K562 (cell line): ENCODE results near the gene ARHGAP12. TPM values are rescaled to one million over a fixed set of nuclear protein-coding genes. Genes with fewer than 3 reads are reported as not detected.

Source experiments
- BRF1 ChIP-seq: IDR thresholded peaks from 3 replicates; pipeline ENCODE4 v1.6.1; 2011; ENCODE audit warnings: borderline replicate concordance, mild to moderate bottlenecking; ENCODE audit not compliant: insufficient read length; ENCODE audit errors: extremely low read depth
- CBFB ChIP-seq: sonication (generic); formaldehyde crosslinking; IDR thresholded peaks from 2 replicates; pipeline ENCODE4 v1.4.0; 2020; ENCODE audit warnings: mild to moderate bottlenecking, missing genetic modification reagents
- CBX3 ChIP-seq, 2 experiments: IDR thresholded peaks; 1 replicate in 1 of 2; 2 replicates in 1 of 2; pipeline ENCODE4 v1.6.1; 2012; ENCODE audit warnings: inconsistent platforms in 2 of 2, low read length in 2 of 2, borderline replicate concordance in 1 of 2, control low read depth in 1 of 2
- CEBPB ChIP-seq: fragments of 450-650 bp; IDR thresholded peaks from 2 replicates; pipeline ENCODE4 v1.6.1; 2016; ENCODE audit warnings: missing genetic modification characterization, missing compliant biosample characterization
- FOXM1 ChIP-seq, 2 experiments: fragments of 450-650 bp in 1 of 2; sonication (generic) in 1 of 2; formaldehyde crosslinking in 1 of 2; IDR thresholded peaks; 2 replicates each; pipeline versions ENCODE4 v1.6.1 to v1.9.0; 2017 to 2022; ENCODE audit warnings: low read depth in 2 of 2, mild to moderate bottlenecking in 2 of 2, missing genetic modification reagents in 1 of 2, moderate library complexity in 1 of 2
- FOXP1 ChIP-seq: sonication (generic); formaldehyde crosslinking; IDR thresholded peaks from 2 replicates; pipeline ENCODE4 v1.8.0; 2022; ENCODE audit warnings: mild to moderate bottlenecking, missing genetic modification reagents
- HMGN3 ChIP-seq: IDR thresholded peaks from 2 replicates; pipeline ENCODE4 v1.6.1; 2011; ENCODE audit warnings: borderline replicate concordance, low read depth, mild to moderate bottlenecking, mixed read lengths, low read length; ENCODE audit not compliant: insufficient read length; ENCODE audit errors: extremely low read depth
- ILF3 ChIP-seq: fragments of 450-650 bp; IDR thresholded peaks from 2 replicates; pipeline ENCODE4 v1.6.1; 2018; ENCODE audit warnings: antibody characterized with exemption, mild to moderate bottlenecking, moderate library complexity, borderline replicate concordance
- IRF2 ChIP-seq: sonication (generic); formaldehyde crosslinking; IDR thresholded peaks from 2 replicates; pipeline ENCODE4 v1.8.1; 2022; ENCODE audit warnings: mild to moderate bottlenecking, missing genetic modification reagents
- MAFF ChIP-seq: IDR thresholded peaks from 2 replicates; pipeline ENCODE4 v1.6.1; 2012; ENCODE audit warnings: low read length, improper control_type of control experiment
- MECOM ChIP-seq: fragments of 250-450 bp; sonication (Bioruptor Pico); IDR thresholded peaks from 2 replicates; pipeline ENCODE4 v1.8.0; 2022; ENCODE audit warnings: inconsistent platforms
- NFE2 ChIP-seq: IDR thresholded peaks from 2 replicates; pipeline ENCODE4 v1.6.1; 2014; ENCODE audit warnings: antibody characterized with exemption, low read depth
- RBBP5 ChIP-seq: fragments of 200-600 bp; sonication (generic); IDR thresholded peaks from 2 replicates; pipeline ENCODE4 v1.6.1; 2012; ENCODE audit warnings: borderline replicate concordance, mild to moderate bottlenecking, low read length, control low read depth, inconsistent platforms; ENCODE audit not compliant: insufficient read depth, poor library complexity, severe bottlenecking
- SMAD1 ChIP-seq: fragments of 150-350 bp; IDR thresholded peaks from 2 replicates; pipeline ENCODE4 v1.6.1; 2014; ENCODE audit warnings: low read length, low read depth; ENCODE audit not compliant: partially characterized antibody
- SMAD3 ChIP-seq: fragments of 450-650 bp; formaldehyde crosslinking; conservative IDR thresholded peaks from 2 replicates; pipeline ENCODE4 v1.4.0; 2020; ENCODE audit warnings: mild to moderate bottlenecking
- SMARCA4 ChIP-seq: fragments of 450-650 bp; IDR thresholded peaks from 2 replicates; pipeline ENCODE4 v1.6.1; 2016
- USF2 ChIP-seq: sonication (generic); formaldehyde crosslinking; IDR thresholded peaks from 2 replicates; pipeline ENCODE4 v1.5.0; 2020; ENCODE audit warnings: missing genetic modification reagents
- ZNF232 ChIP-seq: sonication (generic); formaldehyde crosslinking; IDR thresholded peaks from 2 replicates; pipeline ENCODE4 v1.8.0; 2022; ENCODE audit warnings: mild to moderate bottlenecking, missing genetic modification reagents
- ZNF561 ChIP-seq: fragments of 450-650 bp; formaldehyde crosslinking; conservative IDR thresholded peaks from 2 replicates; pipeline ENCODE4 v1.4.0; 2020; ENCODE audit warnings: mild to moderate bottlenecking, moderate library complexity
- ZNF589 ChIP-seq: fragments of 200-800 bp; sonication (Bioruptor generic); IDR thresholded peaks from 2 replicates; pipeline ENCODE4 v1.6.1; 2016; ENCODE audit warnings: low read depth, missing genetic modification characterization, missing compliant biosample characterization
- polyA plus RNA-seq, 8 experiments: library from polyadenylated mRNA; depleted of rRNA in 4 of 8; stranded (reverse) in 5 of 8; unstranded in 3 of 8; fragments of >200 nt; fragmentation: Nextera tagmentation in 2 of 8; fragmentation: Illumina TruSeq in 1 of 8; extraction: Ambion mirVana in 2 of 8; extraction: Trizol in 1 of 8; gene quantifications; 2 replicates each; pipeline versions ENCODE4 v1.2.1 to v1.2.3, GENCODE V29; 2011 to 2014; ENCODE audit warnings: inconsistent platforms in 1 of 8, missing spikeins in 1 of 8
- total RNA-seq, 7 experiments: library from RNA; depleted of rRNA in 6 of 7; stranded (reverse); fragments of >200 nt in 6 of 7; fragmentation: Illumina TruSeq in 2 of 7; extraction: Trizol in 2 of 7; gene quantifications; 2 replicates each; pipeline versions ENCODE4 v1.2.1 to v1.2.3, GENCODE V29; 2011 to 2021; ENCODE audit warnings: low replicate concordance in 1 of 7
- TF ChIP-seq, protein P1 (sequence below): sonication (generic); formaldehyde crosslinking; IDR thresholded peaks from 2 replicates; pipeline ENCODE4 v1.8.0; 2023; ENCODE audit warnings: mild to moderate bottlenecking, missing genetic modification reagents
- TF ChIP-seq, protein P2 (sequence below): fragments of 250-450 bp; sonication (Bioruptor Pico); IDR thresholded peaks from 2 replicates; pipeline ENCODE4 v1.4.0; 2020; ENCODE audit warnings: mild to moderate bottlenecking, moderate library complexity
- TF ChIP-seq, protein P3 (sequence below): sonication (generic); formaldehyde crosslinking; IDR thresholded peaks from 2 replicates; pipeline ENCODE4 v1.8.0; 2022; ENCODE audit warnings: mild to moderate bottlenecking, low read depth, missing genetic modification reagents

The ARHGAP12 gene
- total and polyA plus RNA-seq, 9 of the 15 experiments (the other 6 are each of a cell fraction or from before 2014, with no cell fraction given) = 4.4 to 18.7 (median 10.1) TPM

GRCh38 chr10:31952066-31952465, 23.4 kb upstream of the ARHGAP12 start (continued):
- TF ChIP-seq, protein P1, sequence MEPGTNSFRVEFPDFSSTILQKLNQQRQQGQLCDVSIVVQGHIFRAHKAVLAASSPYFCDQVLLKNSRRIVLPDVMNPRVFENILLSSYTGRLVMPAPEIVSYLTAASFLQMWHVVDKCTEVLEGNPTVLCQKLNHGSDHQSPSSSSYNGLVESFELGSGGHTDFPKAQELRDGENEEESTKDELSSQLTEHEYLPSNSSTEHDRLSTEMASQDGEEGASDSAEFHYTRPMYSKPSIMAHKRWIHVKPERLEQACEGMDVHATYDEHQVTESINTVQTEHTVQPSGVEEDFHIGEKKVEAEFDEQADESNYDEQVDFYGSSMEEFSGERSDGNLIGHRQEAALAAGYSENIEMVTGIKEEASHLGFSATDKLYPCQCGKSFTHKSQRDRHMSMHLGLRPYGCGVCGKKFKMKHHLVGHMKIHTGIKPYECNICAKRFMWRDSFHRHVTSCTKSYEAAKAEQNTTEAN = no peak
- TF ChIP-seq MAFF (no peak), SMARCA4 (peak; percentile 94), RBBP5 (no peak), SMAD3 (CRISPR knock-in tag) (no peak), MECOM (no peak), FOXM1 (IDR thresholded peaks at IDR 0.05; ENCODE audit: low read depth) (peak; percentile 59; the same call in 1 of the 2 replicates), FOXM1 (CRISPR knock-in tag; IDR thresholded peaks at IDR 0.05; ENCODE audit: low read depth) (no peak), ILF3 (no peak), NFE2 (0 out of 2 replicates have a peak, but pooled peaks have one; percentile 2), ZNF232 (CRISPR knock-in tag) (no peak), CBFB (CRISPR knock-in tag) (no peak), ZNF589 (CRISPR knock-in tag) (no peak), HMGN3 (no peak), CEBPB (no peak), IRF2 (CRISPR knock-in tag) (no peak), CBX3 (IDR thresholded peaks at IDR 0.05; ENCODE audit: borderline replicate concordance in 1 of 2, low read length in 2 of 2) (peak in 1 of 2 experiments; percentile 52; a peak in 1 of 3 replicates), BRF1 (no peak), SMAD1 (no peak), ZNF561 (CRISPR knock-in tag) (no peak), FOXP1 (no peak), USF2 (no peak)
- TF ChIP-seq, protein P2, sequence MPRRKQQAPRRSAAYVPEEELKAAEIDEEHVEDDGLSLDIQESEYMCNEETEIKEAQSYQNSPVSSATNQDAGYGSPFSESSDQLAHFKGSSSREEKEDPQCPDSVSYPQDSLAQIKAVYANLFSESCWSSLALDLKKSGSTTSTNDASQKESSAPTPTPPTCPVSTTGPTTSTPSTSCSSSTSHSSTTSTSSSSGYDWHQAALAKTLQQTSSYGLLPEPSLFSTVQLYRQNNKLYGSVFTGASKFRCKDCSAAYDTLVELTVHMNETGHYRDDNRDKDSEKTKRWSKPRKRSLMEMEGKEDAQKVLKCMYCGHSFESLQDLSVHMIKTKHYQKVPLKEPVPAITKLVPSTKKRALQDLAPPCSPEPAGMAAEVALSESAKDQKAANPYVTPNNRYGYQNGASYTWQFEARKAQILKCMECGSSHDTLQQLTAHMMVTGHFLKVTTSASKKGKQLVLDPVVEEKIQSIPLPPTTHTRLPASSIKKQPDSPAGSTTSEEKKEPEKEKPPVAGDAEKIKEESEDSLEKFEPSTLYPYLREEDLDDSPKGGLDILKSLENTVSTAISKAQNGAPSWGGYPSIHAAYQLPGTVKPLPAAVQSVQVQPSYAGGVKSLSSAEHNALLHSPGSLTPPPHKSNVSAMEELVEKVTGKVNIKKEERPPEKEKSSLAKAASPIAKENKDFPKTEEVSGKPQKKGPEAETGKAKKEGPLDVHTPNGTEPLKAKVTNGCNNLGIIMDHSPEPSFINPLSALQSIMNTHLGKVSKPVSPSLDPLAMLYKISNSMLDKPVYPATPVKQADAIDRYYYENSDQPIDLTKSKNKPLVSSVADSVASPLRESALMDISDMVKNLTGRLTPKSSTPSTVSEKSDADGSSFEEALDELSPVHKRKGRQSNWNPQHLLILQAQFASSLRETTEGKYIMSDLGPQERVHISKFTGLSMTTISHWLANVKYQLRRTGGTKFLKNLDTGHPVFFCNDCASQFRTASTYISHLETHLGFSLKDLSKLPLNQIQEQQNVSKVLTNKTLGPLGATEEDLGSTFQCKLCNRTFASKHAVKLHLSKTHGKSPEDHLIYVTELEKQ (CRISPR knock-in tag) = no peak
- TF ChIP-seq, protein P3, sequence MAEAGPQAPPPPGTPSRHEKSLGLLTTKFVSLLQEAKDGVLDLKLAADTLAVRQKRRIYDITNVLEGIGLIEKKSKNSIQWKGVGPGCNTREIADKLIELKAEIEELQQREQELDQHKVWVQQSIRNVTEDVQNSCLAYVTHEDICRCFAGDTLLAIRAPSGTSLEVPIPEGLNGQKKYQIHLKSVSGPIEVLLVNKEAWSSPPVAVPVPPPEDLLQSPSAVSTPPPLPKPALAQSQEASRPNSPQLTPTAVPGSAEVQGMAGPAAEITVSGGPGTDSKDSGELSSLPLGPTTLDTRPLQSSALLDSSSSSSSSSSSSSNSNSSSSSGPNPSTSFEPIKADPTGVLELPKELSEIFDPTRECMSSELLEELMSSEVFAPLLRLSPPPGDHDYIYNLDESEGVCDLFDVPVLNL (CRISPR knock-in tag) = no peak
